Lower leg skin (tissue), 4 donors: Measurements from ENCODE around the gene MRPL9. TPM values are rescaled to one million over a fixed set of nuclear protein-coding genes. Genes with fewer than 3 reads are reported as not detected.
"Not testable (repeated sequence)": the region's sequence is repeated elsewhere in the genome, so short reads cannot be mapped to it uniquely, and the experiment has no call there.

Experiments used
- DNase-seq, 2 donors: peaks; one replicate each; pipeline ENCODE4 v3.0.0-alpha.2; 2019; ENCODE audit warnings: low spot score in 2 of 2
- H3K4me3 ChIP-seq: fragments of 200-600 bp; sonication (generic); 2 replicates; pipeline ENCODE4 v1.5.1; 2017; ENCODE audit warnings: mild to moderate bottlenecking, low read depth; ENCODE audit not compliant: poor library complexity, severe bottlenecking
- POLR2A ChIP-seq, 2 donors: fragments of 450-650 bp; IDR thresholded peaks; one replicate each; pipeline ENCODE4 v1.6.1; 2016 to 2017; ENCODE audit warnings: antibody characterized with exemption in 2 of 2, mild to moderate bottlenecking in 1 of 2, moderate library complexity in 1 of 2
- WGBS, 2 donors: methylation state at CpG; one replicate each; pipeline ENCODE4 v1.1.5; 2018; 5-methylcytosine and 5-hydroxymethylcytosine counted together
- intact Hi-C: fragments of 100-400 bp; cut with DNase I; formaldehyde crosslinking; loops from one replicate; pipeline ENCODE4 v1.15.0; 2023; ENCODE audit warnings: low total_unique reads
- total RNA-seq, 4 donors: library from RNA; depleted of rRNA; stranded (reverse); fragments of >200 nt; gene quantifications; one replicate each; pipeline ENCODE4 v1.1.0, GENCODE V29; 2016
- TF ChIP-seq, protein P1 (sequence below), 3 donors: fragments of 450-650 bp; IDR thresholded peaks; one replicate each; pipeline ENCODE4 v1.5.1; 2016; ENCODE audit warnings: antibody characterized with exemption in 3 of 3, mild to moderate bottlenecking in 3 of 3, moderate library complexity in 2 of 3

MRPL9 gene
- total RNA-seq, 4 donors from 2014 or later, result 48.8 to 112 (median 66.4) TPM

- H3K4me3 ChIP-seq, result no peak overlapping the region
- WGBS, 2 donors, result 70 to 89% methylated on average over 2 of the region's 2 CpGs
- no peak for DNase-seq
- intact Hi-C loops, result loop anchor here (10.0 kb wide), 1 partner anchor 142 kb away; no protein-coding TSS in a partner anchor
- no peak for TF ChIP-seq POLR2A (IDR thresholded peaks at IDR 0.05)
- TF ChIP-seq, protein P1, sequence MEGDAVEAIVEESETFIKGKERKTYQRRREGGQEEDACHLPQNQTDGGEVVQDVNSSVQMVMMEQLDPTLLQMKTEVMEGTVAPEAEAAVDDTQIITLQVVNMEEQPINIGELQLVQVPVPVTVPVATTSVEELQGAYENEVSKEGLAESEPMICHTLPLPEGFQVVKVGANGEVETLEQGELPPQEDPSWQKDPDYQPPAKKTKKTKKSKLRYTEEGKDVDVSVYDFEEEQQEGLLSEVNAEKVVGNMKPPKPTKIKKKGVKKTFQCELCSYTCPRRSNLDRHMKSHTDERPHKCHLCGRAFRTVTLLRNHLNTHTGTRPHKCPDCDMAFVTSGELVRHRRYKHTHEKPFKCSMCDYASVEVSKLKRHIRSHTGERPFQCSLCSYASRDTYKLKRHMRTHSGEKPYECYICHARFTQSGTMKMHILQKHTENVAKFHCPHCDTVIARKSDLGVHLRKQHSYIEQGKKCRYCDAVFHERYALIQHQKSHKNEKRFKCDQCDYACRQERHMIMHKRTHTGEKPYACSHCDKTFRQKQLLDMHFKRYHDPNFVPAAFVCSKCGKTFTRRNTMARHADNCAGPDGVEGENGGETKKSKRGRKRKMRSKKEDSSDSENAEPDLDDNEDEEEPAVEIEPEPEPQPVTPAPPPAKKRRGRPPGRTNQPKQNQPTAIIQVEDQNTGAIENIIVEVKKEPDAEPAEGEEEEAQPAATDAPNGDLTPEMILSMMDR (IDR thresholded peaks at IDR 0.05), result no peak
Measured at GRCh38 chr1:151737026-151737425, 26.3 kb downstream of the MRPL9 start.

- DNase-seq, result peak in 1 of 2 donors; percentile 10
- H3K4me3 ChIP-seq, result not testable (repeated sequence)
- intact Hi-C loops, result loop anchor here (5.0 to 10.0 kb wide), 2 partner anchors 139 to 202 kb away; no protein-coding TSS in a partner anchor
- WGBS, 2 donors, result 92 to 94% methylated on average over 9 of the region's 9 CpGs
Measured at GRCh38 chr1:151733995-151734394, 29.3 kb downstream of the MRPL9 start.

- intact Hi-C loops, result loop anchor here (5.0 to 10.0 kb wide), 2 partner anchors 138 to 201 kb away; no protein-coding TSS in a partner anchor
- TF ChIP-seq, protein P1 (IDR thresholded peaks at IDR 0.05), result no peak
- no peak for TF ChIP-seq POLR2A (IDR thresholded peaks at IDR 0.05)
- DNase-seq, result no peak
- H3K4me3 ChIP-seq, result no peak overlapping the region
- WGBS, 2 donors, result 84 to 91% methylated on average over 3 of the region's 3 CpGs
Measured at GRCh38 chr1:151733126-151733525, 30.2 kb downstream of the MRPL9 start.

GRCh38 chr1:151729966-151730291, 33.4 kb downstream of the MRPL9 start:
- TF ChIP-seq, protein P1 (IDR thresholded peaks at IDR 0.05), result no peak
- no peak for TF ChIP-seq POLR2A (IDR thresholded peaks at IDR 0.05)
- DNase-seq, result peak in 1 of 2 donors; percentile 43
- WGBS, 2 donors, result 91 to 92% methylated on average over 4 of the region's 4 CpGs
- no peak overlapping the region for H3K4me3 ChIP-seq
- intact Hi-C loops, result loop anchor here (5.0 to 10.0 kb wide), 2 partner anchors 135 to 198 kb away; no protein-coding TSS in a partner anchor

GRCh38 chr1:151729157-151729965, 33.9 kb downstream of the MRPL9 start:
- WGBS, 2 donors, result 75 to 80% methylated on average over 10 of the region's 10 CpGs
- H3K4me3 ChIP-seq, result no peak overlapping the region
- DNase-seq, result peak in 1 of 2 donors; percentile 25
- intact Hi-C loops, result no loop called here
- TF ChIP-seq, protein P1 (IDR thresholded peaks at IDR 0.05), result no peak
- TF ChIP-seq POLR2A (IDR thresholded peaks at IDR 0.05), result no peak

DNA sequence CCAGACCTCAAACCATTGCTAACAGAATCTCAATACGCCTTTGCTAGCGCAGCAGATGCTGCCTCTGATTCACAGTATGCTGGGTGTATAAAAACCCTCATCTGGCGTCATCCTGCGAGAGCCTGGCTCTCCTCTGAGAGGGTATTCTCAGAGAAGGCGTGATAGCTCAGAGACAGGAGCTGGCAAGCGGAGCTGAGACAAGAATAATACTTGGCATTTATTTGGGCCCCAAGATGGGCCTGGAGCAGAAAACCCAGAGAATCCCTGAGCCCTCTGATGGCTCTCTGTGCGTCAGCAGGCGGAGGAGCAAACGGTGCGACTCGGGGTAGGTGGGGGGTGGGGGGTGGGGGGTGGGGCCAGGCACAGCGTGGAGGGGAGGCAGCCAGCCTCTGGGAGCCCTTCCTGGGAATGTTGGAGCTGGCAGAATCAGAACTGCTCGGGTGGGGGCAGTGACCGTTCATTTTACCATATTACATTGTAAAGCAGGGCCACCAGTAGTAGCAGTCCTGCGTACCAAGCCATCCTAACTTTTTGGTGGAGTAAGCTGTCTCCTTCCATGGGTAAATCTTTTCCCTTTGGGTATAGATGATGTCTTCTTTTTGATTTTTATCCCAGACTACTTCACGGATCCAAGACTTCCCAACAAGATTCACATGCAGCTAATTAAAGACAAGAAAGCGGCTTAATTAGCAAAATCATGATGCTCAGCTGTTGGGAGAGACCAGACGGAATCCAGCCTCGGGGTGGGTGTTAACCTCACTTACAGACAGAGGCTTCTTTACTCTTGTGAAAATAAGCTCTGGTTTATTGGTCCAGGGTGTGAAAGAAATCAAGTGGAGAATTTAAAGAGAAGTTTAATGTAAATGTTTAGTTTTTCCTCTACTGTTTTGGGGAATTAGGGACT, 34.9 kb downstream of the MRPL9 start:
- intact Hi-C loops, result no loop called here
- WGBS, 2 donors, result 39 to 48% methylated on average over 19 of the region's 19 CpGs
- DNase-seq, result peak in 1 of 2 donors; percentile 71
- H3K4me3 ChIP-seq, result no peak overlapping the region
- TF ChIP-seq POLR2A (IDR thresholded peaks at IDR 0.05), result no peak
- TF ChIP-seq, protein P1 (IDR thresholded peaks at IDR 0.05), result no peak
